WTC11 (cell line): ENCODE data around the gene PRSS1. TPM values are rescaled to one million over a fixed set of nuclear protein-coding genes. Genes with fewer than 3 reads are reported as not detected.
"Not testable (repeated sequence)": the region's sequence is repeated elsewhere in the genome, so short reads cannot be mapped to it uniquely, and the experiment has no call there.

Experiments used
- ATAC-seq: fragments of 200-7000 bp; cut with Tn5 transposase; 2 replicates; pipeline ENCODE4 v1.10.0; 2021; ENCODE audit warnings: mild to moderate bottlenecking, moderate library complexity
- CTCF ChIA-PET: fragments of 300-600 bp; sonication (Branson Sonifier 250); formaldehyde crosslinking; loops from one replicate; lab custom pipeline; 2021; ENCODE audit warnings: antibody characterized with exemption; lab: Charles Lee
- POLR2A ChIA-PET: fragments of 350-600 bp; sonication (Branson Sonifier 250); formaldehyde crosslinking; loops from one replicate; lab custom pipeline; 2021; ENCODE audit warnings: antibody characterized with exemption; lab: Charles Lee
- DNase-seq: peaks from one replicate; pipeline ENCODE4 v3.0.0; 2021; ENCODE audit warnings: low spot score
- H3K27ac Mint-ChIP-seq: 2 replicates; pipeline ENCODE4 v1.8.0; 2021; ENCODE audit warnings: mixed read lengths
- H3K27me3 Mint-ChIP-seq: 2 replicates; pipeline ENCODE4 v1.8.0; 2021; ENCODE audit warnings: low read depth, mild to moderate bottlenecking, moderate library complexity, mixed read lengths
- H3K36me3 Mint-ChIP-seq: 2 replicates; pipeline ENCODE4 v1.8.0; 2021; ENCODE audit warnings: mixed read lengths
- H3K4me1 Mint-ChIP-seq: 2 replicates; pipeline ENCODE4 v1.8.0; 2022; ENCODE audit warnings: mixed read lengths
- H3K4me3 Mint-ChIP-seq: 2 replicates; pipeline ENCODE4 v1.8.0; 2021; ENCODE audit warnings: mild to moderate bottlenecking, moderate library complexity, mixed read lengths
- H3K9me3 Mint-ChIP-seq: 2 replicates; pipeline ENCODE4 v1.8.0; 2021; ENCODE audit warnings: mixed read lengths
- ATF1 ChIP-seq: sonication (generic); formaldehyde crosslinking; IDR thresholded peaks from 2 replicates; pipeline ENCODE4 v1.8.1; 2023; ENCODE audit warnings: mild to moderate bottlenecking, moderate library complexity, missing genetic modification reagents
- ELF4 ChIP-seq: sonication (generic); formaldehyde crosslinking; IDR thresholded peaks from 2 replicates; pipeline ENCODE4 v1.8.1; 2022; ENCODE audit warnings: low read depth, mild to moderate bottlenecking, moderate library complexity, missing genetic modification reagents
- ESRRA ChIP-seq: sonication (generic); formaldehyde crosslinking; IDR thresholded peaks from 2 replicates; pipeline ENCODE4 v1.8.1; 2022; ENCODE audit warnings: mild to moderate bottlenecking, missing genetic modification reagents, borderline replicate concordance
- FOXJ3 ChIP-seq: sonication (generic); formaldehyde crosslinking; IDR thresholded peaks from 2 replicates; pipeline ENCODE4 v1.9.0; 2021; ENCODE audit warnings: missing genetic modification reagents, mild to moderate bottlenecking, borderline replicate concordance
- JUN ChIP-seq: sonication (generic); formaldehyde crosslinking; IDR thresholded peaks from 2 replicates; pipeline ENCODE4 v1.8.0; 2023; ENCODE audit warnings: mild to moderate bottlenecking, missing genetic modification reagents
- NFE2L1 ChIP-seq: sonication (generic); formaldehyde crosslinking; IDR thresholded peaks from 2 replicates; pipeline ENCODE4 v1.8.1; 2023; ENCODE audit warnings: missing genetic modification reagents
- SOX15 ChIP-seq: fragments of 250-450 bp; sonication (Bioruptor Pico); IDR thresholded peaks from 2 replicates; pipeline ENCODE4 v1.9.0; 2021; ENCODE audit warnings: mild to moderate bottlenecking
- SP1 ChIP-seq: sonication (generic); formaldehyde crosslinking; conservative IDR thresholded peaks from 2 replicates; pipeline ENCODE4 v1.8.1; 2022; ENCODE audit warnings: missing genetic modification reagents
- total RNA-seq: library from RNA; stranded (reverse); gene quantifications from 3 replicates; pipeline ENCODE4 v1.2.3, GENCODE V29; 2021
- TF ChIP-seq, protein P1 (sequence below): sonication (generic); formaldehyde crosslinking; IDR thresholded peaks from 2 replicates; pipeline ENCODE4 v1.8.1; 2023; ENCODE audit warnings: mild to moderate bottlenecking, missing genetic modification reagents, moderate library complexity
- TF ChIP-seq, protein P2 (sequence below): sonication (generic); formaldehyde crosslinking; IDR thresholded peaks from 2 replicates; pipeline ENCODE4 v1.8.0; 2022; ENCODE audit warnings: missing genetic modification reagents
- TF ChIP-seq, protein P3 (sequence below): sonication (generic); formaldehyde crosslinking; IDR thresholded peaks from 2 replicates; pipeline ENCODE4 v1.8.0; 2023; ENCODE audit warnings: mild to moderate bottlenecking, missing genetic modification reagents
- TF ChIP-seq, protein P4 (sequence below): fragments of 250-450 bp; sonication (Bioruptor Pico); IDR thresholded peaks from 2 replicates; pipeline ENCODE4 v1.9.0; 2021; ENCODE audit warnings: mild to moderate bottlenecking
- TF ChIP-seq, protein P5 (sequence below): sonication (generic); formaldehyde crosslinking; IDR thresholded peaks from 2 replicates; pipeline ENCODE4 v1.8.0; 2022; ENCODE audit warnings: mild to moderate bottlenecking, missing genetic modification reagents
- TF ChIP-seq, protein P6 (sequence below): fragments of 250-450 bp; sonication (Bioruptor Pico); IDR thresholded peaks from 2 replicates; pipeline ENCODE4 v1.9.0; 2021; ENCODE audit warnings: mild to moderate bottlenecking
- TF ChIP-seq, protein P7 (sequence below): sonication (generic); formaldehyde crosslinking; IDR thresholded peaks from 2 replicates; pipeline ENCODE4 v1.8.0; 2022; ENCODE audit warnings: mild to moderate bottlenecking, missing genetic modification reagents

The PRSS1 gene
- total RNA-seq, 1 experiment from 2014 or later = 11.1 TPM

DNA sequence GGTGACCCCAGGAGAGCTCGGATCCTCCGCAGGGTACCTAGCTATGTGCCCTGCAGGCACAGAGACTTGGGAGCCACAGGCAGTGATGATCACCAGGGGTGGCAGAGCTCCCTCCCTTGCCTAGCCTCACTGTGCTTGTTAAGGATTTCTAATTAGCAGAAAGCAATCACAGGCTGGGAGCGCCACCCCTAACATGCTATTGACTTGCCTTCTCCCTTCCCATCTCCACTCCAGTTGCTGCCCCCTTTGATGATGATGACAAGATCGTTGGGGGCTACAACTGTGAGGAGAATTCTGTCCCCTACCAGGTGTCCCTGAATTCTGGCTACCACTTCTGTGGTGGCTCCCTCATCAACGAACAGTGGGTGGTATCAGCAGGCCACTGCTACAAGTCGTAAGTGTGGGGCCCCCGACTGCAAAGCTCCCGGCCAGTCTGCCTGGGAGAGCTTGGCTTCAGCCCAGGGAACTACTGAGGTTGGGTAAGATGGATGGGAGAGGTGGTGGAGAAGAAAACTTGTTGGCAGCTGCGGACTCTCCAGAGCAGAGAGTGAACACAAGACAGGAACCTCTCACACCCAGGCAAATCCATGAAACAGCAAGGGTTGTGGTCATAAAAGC lies 1.2 kb downstream of the PRSS1 start (continued):
- TF ChIP-seq, protein P1, sequence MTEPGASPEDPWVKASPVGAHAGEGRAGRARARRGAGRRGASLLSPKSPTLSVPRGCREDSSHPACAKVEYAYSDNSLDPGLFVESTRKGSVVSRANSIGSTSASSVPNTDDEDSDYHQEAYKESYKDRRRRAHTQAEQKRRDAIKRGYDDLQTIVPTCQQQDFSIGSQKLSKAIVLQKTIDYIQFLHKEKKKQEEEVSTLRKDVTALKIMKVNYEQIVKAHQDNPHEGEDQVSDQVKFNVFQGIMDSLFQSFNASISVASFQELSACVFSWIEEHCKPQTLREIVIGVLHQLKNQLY = no peak
- TF ChIP-seq SP1 (CRISPR knock-in tag) = no peak
- TF ChIP-seq FOXJ3 (CRISPR knock-in tag) = no peak

DNA sequence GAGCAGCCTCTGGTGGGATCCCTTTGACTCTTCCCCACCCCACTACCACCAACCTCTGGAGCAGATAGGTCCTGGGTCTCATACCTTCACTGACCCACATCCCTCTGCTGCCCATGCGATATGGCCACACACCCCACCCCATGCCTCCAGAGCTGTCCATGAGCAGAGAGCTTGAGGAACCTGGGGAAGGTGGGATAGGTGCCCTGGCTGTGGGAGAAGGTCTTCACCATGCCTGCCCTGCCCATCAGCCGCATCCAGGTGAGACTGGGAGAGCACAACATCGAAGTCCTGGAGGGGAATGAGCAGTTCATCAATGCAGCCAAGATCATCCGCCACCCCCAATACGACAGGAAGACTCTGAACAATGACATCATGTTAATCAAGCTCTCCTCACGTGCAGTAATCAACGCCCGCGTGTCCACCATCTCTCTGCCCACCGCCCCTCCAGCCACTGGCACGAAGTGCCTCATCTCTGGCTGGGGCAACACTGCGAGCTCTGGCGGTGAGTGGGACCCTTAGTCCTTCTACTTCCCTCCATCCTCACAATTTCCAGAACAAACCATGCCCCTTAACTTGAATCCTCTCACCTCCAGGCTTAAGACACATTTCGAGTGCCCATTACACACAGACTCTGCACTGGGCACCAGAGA lies 2.4 kb downstream of the PRSS1 start:
- DNase-seq, H3K4me3 Mint-ChIP-seq, H3K36me3 Mint-ChIP-seq, H3K4me1 Mint-ChIP-seq, CTCF ChIA-PET, H3K27ac Mint-ChIP-seq, ATAC-seq, POLR2A ChIA-PET, H3K27me3 Mint-ChIP-seq: not testable (repeated sequence)
- peaks cover 17% of the 10 kb centered on the region for H3K9me3 Mint-ChIP-seq

DNA sequence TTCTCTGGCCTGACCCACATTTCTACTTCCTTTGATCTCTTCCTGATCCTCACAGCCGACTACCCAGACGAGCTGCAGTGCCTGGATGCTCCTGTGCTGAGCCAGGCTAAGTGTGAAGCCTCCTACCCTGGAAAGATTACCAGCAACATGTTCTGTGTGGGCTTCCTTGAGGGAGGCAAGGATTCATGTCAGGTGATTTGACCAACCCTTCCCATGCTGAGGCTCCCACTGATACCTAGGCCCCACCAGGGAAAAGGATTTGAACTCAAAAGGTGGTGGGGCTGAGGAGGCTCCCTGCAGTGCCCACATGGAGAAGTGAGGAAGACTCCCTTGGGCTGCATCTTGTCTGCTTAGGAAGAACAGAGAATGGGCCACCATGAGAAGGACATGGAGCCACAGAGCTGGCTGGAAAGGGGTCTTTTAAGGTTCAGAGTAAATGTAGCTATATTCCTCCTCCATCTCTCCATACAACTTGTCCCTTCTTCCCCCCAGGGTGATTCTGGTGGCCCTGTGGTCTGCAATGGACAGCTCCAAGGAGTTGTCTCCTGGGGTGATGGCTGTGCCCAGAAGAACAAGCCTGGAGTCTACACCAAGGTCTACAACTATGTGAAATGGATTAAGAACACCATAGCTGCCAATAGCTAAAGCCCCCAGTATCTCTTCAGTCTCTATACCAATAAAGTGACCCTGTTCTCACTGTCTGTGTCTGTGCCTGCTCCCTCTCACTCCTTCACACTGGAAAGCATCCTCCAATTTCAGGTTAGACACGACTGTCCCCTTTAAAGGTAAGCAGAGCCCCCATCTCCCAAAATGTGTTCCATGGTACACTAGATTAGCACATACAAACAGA lies 3.3 kb downstream of the PRSS1 start:
- Mint-ChIP-seq H3K4me3 (no peak overlapping the region), H3K4me1 (0 out of 2 replicates have a peak, but pooled peaks cover 4% of the 10 kb centered on the region), H3K9me3 (peaks cover 17% of the 10 kb centered on the region), H3K36me3 (no peaks in the 10 kb centered on the region), H3K27ac (no peak overlapping the region), H3K27me3 (peaks cover 10% of the 10 kb centered on the region)
- TF ChIP-seq, protein P2, sequence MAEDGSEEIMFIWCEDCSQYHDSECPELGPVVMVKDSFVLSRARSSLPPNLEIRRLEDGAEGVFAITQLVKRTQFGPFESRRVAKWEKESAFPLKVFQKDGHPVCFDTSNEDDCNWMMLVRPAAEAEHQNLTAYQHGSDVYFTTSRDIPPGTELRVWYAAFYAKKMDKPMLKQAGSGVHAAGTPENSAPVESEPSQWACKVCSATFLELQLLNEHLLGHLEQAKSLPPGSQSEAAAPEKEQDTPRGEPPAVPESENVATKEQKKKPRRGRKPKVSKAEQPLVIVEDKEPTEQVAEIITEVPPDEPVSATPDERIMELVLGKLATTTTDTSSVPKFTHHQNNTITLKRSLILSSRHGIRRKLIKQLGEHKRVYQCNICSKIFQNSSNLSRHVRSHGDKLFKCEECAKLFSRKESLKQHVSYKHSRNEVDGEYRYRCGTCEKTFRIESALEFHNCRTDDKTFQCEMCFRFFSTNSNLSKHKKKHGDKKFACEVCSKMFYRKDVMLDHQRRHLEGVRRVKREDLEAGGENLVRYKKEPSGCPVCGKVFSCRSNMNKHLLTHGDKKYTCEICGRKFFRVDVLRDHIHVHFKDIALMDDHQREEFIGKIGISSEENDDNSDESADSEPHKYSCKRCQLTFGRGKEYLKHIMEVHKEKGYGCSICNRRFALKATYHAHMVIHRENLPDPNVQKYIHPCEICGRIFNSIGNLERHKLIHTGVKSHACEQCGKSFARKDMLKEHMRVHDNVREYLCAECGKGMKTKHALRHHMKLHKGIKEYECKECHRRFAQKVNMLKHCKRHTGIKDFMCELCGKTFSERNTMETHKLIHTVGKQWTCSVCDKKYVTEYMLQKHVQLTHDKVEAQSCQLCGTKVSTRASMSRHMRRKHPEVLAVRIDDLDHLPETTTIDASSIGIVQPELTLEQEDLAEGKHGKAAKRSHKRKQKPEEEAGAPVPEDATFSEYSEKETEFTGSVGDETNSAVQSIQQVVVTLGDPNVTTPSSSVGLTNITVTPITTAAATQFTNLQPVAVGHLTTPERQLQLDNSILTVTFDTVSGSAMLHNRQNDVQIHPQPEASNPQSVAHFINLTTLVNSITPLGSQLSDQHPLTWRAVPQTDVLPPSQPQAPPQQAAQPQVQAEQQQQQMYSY (CRISPR knock-in tag) = no peak
- TF ChIP-seq, protein P3, sequence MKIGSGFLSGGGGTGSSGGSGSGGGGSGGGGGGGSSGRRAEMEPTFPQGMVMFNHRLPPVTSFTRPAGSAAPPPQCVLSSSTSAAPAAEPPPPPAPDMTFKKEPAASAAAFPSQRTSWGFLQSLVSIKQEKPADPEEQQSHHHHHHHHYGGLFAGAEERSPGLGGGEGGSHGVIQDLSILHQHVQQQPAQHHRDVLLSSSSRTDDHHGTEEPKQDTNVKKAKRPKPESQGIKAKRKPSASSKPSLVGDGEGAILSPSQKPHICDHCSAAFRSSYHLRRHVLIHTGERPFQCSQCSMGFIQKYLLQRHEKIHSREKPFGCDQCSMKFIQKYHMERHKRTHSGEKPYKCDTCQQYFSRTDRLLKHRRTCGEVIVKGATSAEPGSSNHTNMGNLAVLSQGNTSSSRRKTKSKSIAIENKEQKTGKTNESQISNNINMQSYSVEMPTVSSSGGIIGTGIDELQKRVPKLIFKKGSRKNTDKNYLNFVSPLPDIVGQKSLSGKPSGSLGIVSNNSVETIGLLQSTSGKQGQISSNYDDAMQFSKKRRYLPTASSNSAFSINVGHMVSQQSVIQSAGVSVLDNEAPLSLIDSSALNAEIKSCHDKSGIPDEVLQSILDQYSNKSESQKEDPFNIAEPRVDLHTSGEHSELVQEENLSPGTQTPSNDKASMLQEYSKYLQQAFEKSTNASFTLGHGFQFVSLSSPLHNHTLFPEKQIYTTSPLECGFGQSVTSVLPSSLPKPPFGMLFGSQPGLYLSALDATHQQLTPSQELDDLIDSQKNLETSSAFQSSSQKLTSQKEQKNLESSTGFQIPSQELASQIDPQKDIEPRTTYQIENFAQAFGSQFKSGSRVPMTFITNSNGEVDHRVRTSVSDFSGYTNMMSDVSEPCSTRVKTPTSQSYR (CRISPR knock-in tag) = no peak
- no peak for TF ChIP-seq SOX15 (CRISPR knock-in tag)
- no peak for TF ChIP-seq ESRRA (CRISPR knock-in tag)
- no peak for TF ChIP-seq NFE2L1 (CRISPR knock-in tag)
- TF ChIP-seq ATF1 (CRISPR knock-in tag) = no peak
- TF ChIP-seq, protein P4, sequence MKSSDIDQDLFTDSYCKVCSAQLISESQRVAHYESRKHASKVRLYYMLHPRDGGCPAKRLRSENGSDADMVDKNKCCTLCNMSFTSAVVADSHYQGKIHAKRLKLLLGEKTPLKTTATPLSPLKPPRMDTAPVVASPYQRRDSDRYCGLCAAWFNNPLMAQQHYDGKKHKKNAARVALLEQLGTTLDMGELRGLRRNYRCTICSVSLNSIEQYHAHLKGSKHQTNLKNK (CRISPR knock-in tag) = no peak
- TF ChIP-seq, protein P5, sequence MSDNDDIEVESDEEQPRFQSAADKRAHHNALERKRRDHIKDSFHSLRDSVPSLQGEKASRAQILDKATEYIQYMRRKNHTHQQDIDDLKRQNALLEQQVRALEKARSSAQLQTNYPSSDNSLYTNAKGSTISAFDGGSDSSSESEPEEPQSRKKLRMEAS (CRISPR knock-in tag) = no peak
- TF ChIP-seq, protein P1 = no peak
- TF ChIP-seq, protein P6, sequence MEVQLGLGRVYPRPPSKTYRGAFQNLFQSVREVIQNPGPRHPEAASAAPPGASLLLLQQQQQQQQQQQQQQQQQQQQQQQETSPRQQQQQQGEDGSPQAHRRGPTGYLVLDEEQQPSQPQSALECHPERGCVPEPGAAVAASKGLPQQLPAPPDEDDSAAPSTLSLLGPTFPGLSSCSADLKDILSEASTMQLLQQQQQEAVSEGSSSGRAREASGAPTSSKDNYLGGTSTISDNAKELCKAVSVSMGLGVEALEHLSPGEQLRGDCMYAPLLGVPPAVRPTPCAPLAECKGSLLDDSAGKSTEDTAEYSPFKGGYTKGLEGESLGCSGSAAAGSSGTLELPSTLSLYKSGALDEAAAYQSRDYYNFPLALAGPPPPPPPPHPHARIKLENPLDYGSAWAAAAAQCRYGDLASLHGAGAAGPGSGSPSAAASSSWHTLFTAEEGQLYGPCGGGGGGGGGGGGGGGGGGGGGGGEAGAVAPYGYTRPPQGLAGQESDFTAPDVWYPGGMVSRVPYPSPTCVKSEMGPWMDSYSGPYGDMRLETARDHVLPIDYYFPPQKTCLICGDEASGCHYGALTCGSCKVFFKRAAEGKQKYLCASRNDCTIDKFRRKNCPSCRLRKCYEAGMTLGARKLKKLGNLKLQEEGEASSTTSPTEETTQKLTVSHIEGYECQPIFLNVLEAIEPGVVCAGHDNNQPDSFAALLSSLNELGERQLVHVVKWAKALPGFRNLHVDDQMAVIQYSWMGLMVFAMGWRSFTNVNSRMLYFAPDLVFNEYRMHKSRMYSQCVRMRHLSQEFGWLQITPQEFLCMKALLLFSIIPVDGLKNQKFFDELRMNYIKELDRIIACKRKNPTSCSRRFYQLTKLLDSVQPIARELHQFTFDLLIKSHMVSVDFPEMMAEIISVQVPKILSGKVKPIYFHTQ (CRISPR knock-in tag) = no peak
- TF ChIP-seq ELF4 = no peak
- TF ChIP-seq, protein P7, sequence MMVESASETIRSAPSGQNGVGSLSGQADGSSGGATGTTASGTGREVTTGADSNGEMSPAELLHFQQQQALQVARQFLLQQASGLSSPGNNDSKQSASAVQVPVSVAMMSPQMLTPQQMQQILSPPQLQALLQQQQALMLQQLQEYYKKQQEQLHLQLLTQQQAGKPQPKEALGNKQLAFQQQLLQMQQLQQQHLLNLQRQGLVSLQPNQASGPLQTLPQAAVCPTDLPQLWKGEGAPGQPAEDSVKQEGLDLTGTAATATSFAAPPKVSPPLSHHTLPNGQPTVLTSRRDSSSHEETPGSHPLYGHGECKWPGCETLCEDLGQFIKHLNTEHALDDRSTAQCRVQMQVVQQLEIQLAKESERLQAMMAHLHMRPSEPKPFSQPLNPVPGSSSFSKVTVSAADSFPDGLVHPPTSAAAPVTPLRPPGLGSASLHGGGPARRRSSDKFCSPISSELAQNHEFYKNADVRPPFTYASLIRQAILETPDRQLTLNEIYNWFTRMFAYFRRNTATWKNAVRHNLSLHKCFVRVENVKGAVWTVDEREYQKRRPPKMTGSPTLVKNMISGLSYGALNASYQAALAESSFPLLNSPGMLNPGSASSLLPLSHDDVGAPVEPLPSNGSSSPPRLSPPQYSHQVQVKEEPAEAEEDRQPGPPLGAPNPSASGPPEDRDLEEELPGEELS (CRISPR knock-in tag) = no peak
- TF ChIP-seq JUN (CRISPR knock-in tag) = no peak
- POLR2A ChIA-PET = no interaction called here
- DNase-seq (no peak), ATAC-seq (no peak)
- CTCF ChIA-PET = interaction anchor here (0.6 to 1.3 kb wide), 2 partner anchors 22 to 376 kb away, joined by 3 to 4 read pairs; no protein-coding TSS in a partner anchor
